KOPT-K1 (cell line): ENCODE measurements around the gene HS3ST5.
"Not testable (repeated sequence)": the region's sequence is repeated elsewhere in the genome, so short reads cannot be mapped to it uniquely, and the experiment has no call there.

Experiments used
- H3K27ac ChIP-seq: fragments of 200-600 bp; sonication (generic); 2 replicates; pipeline ENCODE4 v1.5.1; 2016; ENCODE audit warnings: antibody characterized with exemption, mild to moderate bottlenecking, low read depth, low read length; ENCODE audit not compliant: poor library complexity, severe bottlenecking
- H3K36me3 ChIP-seq: fragments of 200-600 bp; sonication (generic); 2 replicates; pipeline ENCODE4 v1.5.1; 2017; ENCODE audit warnings: antibody characterized with exemption, mild to moderate bottlenecking, low read length, moderate library complexity; ENCODE audit not compliant: insufficient read depth
- H3K9me3 ChIP-seq: fragments of 200-600 bp; sonication (generic); 2 replicates; pipeline ENCODE4 v1.5.1; 2017; ENCODE audit warnings: antibody characterized with exemption, low read length, mild to moderate bottlenecking; ENCODE audit not compliant: insufficient read depth, poor library complexity, severe bottlenecking

HS3ST5 gene

GRCh38 chr6:114062199-114062598 is 280.6 kb downstream of the HS3ST5 start:
- Histone ChIP-seq H3K36me3 (no peaks in the 10 kb centered on the region), H3K27ac (no peak overlapping the region), H3K9me3 (no peaks in the 10 kb centered on the region)

- no peak overlapping the region for H3K27ac ChIP-seq
- no peaks in the 10 kb centered on the region for H3K36me3 ChIP-seq
- no peaks in the 10 kb centered on the region for H3K9me3 ChIP-seq
These were observed 281.1 kb downstream of the HS3ST5 start for GRCh38 chr6:114061741-114062140.

- Histone ChIP-seq H3K36me3 (no peaks in the 10 kb centered on the region), H3K9me3 (no peaks in the 10 kb centered on the region), H3K27ac (no peak overlapping the region)
These were observed 281.7 kb downstream of the HS3ST5 start for GRCh38 chr6:114061116-114061515.

- Histone ChIP-seq H3K36me3 (no peaks in the 10 kb centered on the region), H3K27ac (no peak overlapping the region), H3K9me3 (no peaks in the 10 kb centered on the region)
These were observed 284.4 kb downstream of the HS3ST5 start for GRCh38 chr6:114058435-114058834.

- Histone ChIP-seq H3K27ac (no peak overlapping the region), H3K9me3 (no peaks in the 10 kb centered on the region), H3K36me3 (no peaks in the 10 kb centered on the region)
These were observed 287.1 kb downstream of the HS3ST5 start for GRCh38 chr6:114055763-114056162.

- Histone ChIP-seq H3K9me3 (no peaks in the 10 kb centered on the region), H3K27ac (no peak overlapping the region), H3K36me3 (no peaks in the 10 kb centered on the region)
These were observed 287.5 kb downstream of the HS3ST5 start for GRCh38 chr6:114055349-114055748.

GRCh38 chr6:114053791-114054190 is 289.0 kb downstream of the HS3ST5 start:
- no peaks in the 10 kb centered on the region for H3K9me3 ChIP-seq
- no peaks in the 10 kb centered on the region for H3K36me3 ChIP-seq
- no peak overlapping the region for H3K27ac ChIP-seq

GRCh38 chr6:114052141-114052540 is 290.7 kb downstream of the HS3ST5 start:
- Histone ChIP-seq H3K9me3 (no peaks in the 10 kb centered on the region), H3K36me3 (no peaks in the 10 kb centered on the region), H3K27ac (no peak overlapping the region)

- H3K9me3 ChIP-seq = no peaks in the 10 kb centered on the region
- no peak overlapping the region for H3K27ac ChIP-seq
- H3K36me3 ChIP-seq = no peaks in the 10 kb centered on the region
These were observed 291.8 kb downstream of the HS3ST5 start for GRCh38 chr6:114051031-114051430.

GRCh38 chr6:114049367-114049966 is 293.4 kb downstream of the HS3ST5 start:
- Histone ChIP-seq H3K27ac (no peak overlapping the region), H3K36me3 (no peaks in the 10 kb centered on the region), H3K9me3 (no peaks in the 10 kb centered on the region)

- not testable (repeated sequence) for H3K36me3 ChIP-seq, H3K9me3 ChIP-seq, H3K27ac ChIP-seq
These were observed 298.3 kb downstream of the HS3ST5 start for GRCh38 chr6:114044566-114044965.

- Histone ChIP-seq H3K27ac (no peak overlapping the region), H3K9me3 (no peaks in the 10 kb centered on the region), H3K36me3 (no peaks in the 10 kb centered on the region)
These were observed 300.4 kb downstream of the HS3ST5 start for GRCh38 chr6:114042267-114043016.

- Histone ChIP-seq H3K36me3 (no peaks in the 10 kb centered on the region), H3K27ac (no peak overlapping the region), H3K9me3 (no peaks in the 10 kb centered on the region)
These were observed 302.0 kb downstream of the HS3ST5 start for GRCh38 chr6:114040871-114041270.

- no peak overlapping the region for H3K27ac ChIP-seq
- H3K9me3 ChIP-seq = no peaks in the 10 kb centered on the region
- no peaks in the 10 kb centered on the region for H3K36me3 ChIP-seq
These were observed 303.0 kb downstream of the HS3ST5 start for GRCh38 chr6:114039841-114040240.

GRCh38 chr6:114033606-114034005 is 309.2 kb downstream of the HS3ST5 start:
- H3K9me3 ChIP-seq = no peaks in the 10 kb centered on the region
- H3K36me3 ChIP-seq = no peaks in the 10 kb centered on the region
- H3K27ac ChIP-seq = no peak overlapping the region

GRCh38 chr6:114032721-114033120 is 310.1 kb downstream of the HS3ST5 start:
- H3K36me3 ChIP-seq = no peaks in the 10 kb centered on the region
- H3K9me3 ChIP-seq = no peaks in the 10 kb centered on the region
- H3K27ac ChIP-seq = no peak overlapping the region
